ENCODE data around the gene TASOR.

Gene TASOR

DNA sequence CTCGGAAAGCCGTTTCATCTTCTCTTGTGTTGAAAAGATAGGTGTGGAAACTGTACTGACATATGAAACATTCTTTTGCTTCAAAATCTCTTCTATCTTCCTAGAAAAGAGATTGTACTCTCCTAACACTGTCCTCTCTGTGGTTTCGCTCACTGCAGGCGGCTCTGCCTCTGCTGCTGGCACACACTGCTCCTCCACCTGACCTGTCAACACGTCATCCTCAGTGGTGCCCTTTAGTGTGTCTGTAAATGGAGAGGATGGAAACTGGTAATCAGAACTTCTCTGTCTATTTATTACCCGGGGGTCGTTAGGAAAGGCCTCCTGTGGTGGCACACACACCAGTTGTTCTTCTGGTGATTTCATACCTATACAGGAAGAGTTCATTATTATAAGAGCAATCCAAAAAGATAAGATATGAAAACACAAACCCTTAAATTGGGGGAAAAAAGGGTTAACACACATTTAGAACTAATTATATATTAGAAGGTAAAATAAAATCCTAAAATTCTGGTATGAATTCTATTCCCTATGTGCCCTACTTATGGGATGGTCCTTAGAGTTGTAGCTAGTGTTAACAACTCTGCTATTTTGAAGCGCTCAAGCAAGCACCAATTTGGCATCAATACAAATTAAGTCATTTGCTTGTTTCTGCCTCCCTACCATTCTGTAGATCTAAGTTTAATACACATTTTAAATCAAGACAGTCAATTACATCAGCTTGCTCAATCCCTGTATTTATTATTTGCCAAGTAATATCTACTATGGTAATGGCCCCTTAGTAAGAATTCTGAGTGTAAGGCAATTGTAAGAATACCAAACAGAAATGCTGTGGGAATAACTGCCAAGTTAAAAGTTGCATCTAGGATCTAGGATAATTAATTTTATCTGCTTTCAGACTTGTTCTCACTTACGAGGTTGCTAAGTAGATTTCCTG, 49.2 kb downstream of the TASOR start:
- Histone ChIP-seq H3K27me3 (ENCODE audit: low read depth, low read length) (no peaks in the 10 kb centered on the region), H3K4me3 (ENCODE audit: low read depth in 1 of 2, low read length in 2 of 2) (no peak overlapping the region), H3K27ac (ENCODE audit: low read length) (no peak overlapping the region), H3K36me3 (ENCODE audit: control insufficient read depth in 1 of 2, insufficient read depth in 2 of 2, low read length in 2 of 2) (peaks cover 24 to 36% of the 10 kb centered on the region in 2 donors), H3K4me1 (ENCODE audit: control insufficient read depth in 1 of 2, insufficient read depth in 2 of 2, low read length in 2 of 2) (no peaks in the 10 kb centered on the region), H3K9me3 (ENCODE audit: control insufficient read depth in 1 of 2, low read length in 2 of 2) (no peaks in the 10 kb centered on the region)

Data from muscle layer of duodenum (tissue), 2 donors.